HG02623 (cell line): ENCODE measurements around the gene KRTDAP.

ENCODE experiments used
- ATAC-seq: cut with Tn5 transposase; IDR thresholded peaks from one replicate; pipeline ENCODE4 v1.9.1; 2021; ENCODE audit warnings: moderate library complexity; ENCODE audit not compliant: unreplicated experiment

KRTDAP gene, protein sequence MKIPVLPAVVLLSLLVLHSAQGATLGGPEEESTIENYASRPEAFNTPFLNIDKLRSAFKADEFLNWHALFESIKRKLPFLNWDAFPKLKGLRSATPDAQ

DNA sequence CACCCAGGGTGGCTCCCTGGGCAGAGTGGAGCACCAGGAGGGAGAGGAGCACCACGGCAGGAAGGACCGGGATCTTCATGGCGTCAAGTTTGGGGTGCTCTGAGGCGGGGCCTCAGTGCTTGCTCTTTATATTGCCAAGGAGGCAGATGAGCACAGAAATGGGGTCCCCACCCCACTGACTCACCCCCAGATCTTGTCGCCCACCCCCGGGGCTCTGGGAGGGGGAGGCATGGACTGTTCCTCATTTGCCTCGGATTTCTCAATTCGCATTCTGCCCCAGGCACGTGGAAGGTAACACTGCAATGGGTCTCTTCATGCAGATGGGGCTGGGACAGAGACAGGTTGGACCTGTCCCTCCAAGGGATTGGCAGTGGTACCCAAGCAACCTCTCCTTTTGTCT is at the start of gene KRTDAP:
TSS of gene KRTDAP (minus strand) at position 101 of the 400 bp plus-strand sequence. CDS start at position 79, 22 bp downstream.
- no peak for ATAC-seq

DNA sequence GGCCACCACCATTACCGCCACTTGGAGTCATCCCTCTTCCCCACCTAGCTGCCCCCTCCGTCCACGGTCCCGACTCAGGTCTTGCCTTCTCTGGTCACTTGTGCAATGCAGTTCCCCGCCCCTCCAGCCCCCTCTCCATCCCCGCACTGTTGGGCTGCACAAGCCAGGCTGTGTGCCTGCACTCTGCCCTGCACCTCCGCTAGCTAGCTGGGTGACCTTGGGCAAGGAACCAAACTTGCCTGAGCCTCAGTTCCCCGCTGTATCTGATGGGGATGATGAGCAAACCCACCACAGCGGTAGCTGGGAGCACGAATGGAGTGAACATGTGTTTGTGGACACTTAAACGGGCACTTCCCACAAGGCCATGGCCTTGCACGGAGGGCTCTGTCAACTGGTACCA is 49.6 kb upstream of the KRTDAP start:
- ATAC-seq: no peak

DNA sequence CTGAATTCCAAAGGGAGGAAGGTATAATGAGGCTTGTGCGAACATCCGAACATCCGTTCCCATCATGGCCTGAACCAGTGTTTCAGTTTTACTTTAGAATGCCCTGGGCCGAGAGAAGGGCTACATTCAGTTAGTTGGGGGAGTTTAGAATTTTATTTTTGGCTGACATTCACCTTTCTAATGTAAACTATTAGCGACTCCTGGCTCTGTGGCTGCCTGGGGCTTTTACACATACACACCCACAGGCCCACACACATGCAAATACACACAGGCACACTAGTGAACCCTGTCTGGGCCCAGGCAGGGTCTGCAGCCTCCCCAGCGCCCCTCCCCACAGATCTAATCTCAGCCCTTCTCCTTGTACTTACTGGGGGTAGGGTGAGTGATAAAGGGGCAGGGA is 49.0 kb upstream of the KRTDAP start:
- ATAC-seq: no peak

DNA sequence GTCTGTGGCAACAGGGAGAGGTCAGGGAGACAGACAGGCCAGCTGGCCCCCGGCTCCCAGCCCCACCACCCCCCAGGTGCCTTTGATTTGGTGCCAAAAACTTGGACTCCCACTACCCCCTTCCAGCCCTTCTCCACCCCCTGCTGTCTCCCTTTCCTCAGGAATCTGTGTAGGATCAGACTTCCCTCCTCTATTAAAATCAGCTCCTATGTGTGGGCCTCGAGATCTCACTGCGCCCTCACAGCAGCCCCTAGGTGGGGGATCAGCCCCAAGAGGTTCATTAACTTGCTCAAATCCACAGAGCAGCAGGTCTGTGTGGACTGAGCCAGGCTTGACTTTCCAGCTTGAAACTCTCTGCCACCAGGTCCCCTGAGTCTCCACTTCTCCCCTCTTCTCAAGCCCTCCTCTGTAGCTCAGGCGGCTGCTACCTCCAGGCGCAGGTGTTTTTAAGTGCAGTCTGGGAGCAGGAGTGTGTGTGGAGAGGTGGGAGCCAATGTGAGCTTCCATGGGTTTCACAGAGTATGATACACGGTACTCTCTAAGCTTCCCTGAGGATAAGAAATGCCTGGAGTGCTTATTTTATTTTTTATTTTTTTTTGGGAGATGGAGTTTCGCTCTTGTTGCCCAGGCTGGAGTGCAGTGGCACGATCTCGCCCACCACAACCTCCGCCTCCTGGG is 44.7 kb upstream of the KRTDAP start:
- no peak for ATAC-seq

DNA sequence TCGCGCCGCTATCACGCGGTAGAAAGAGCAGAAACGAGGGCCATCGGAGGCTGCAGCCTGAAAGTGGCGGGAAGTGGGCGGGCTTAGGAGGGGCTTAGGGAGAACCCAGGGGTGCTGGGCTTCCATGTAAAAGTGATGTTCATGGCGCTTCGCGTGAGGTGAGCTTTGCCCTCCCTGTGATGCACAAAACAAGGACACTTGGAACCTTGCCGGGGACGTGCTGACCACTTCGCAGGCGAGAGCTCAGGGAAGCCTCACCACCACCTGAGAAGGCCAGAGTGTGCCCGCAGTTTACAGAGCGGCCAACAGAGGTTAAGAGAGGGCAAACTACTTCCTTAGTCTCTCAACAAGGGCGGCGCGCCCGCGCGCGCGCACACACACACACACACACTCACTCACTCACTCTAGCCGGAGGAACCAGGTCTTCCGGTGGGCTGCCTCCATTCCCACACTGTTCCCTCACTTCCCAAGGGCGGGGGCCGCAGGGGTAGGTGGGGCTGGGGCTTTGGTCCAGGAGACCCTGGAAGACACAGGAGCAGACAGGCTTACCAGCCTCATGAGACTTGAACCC is 43.6 kb upstream of the KRTDAP start:
- no peak for ATAC-seq

DNA sequence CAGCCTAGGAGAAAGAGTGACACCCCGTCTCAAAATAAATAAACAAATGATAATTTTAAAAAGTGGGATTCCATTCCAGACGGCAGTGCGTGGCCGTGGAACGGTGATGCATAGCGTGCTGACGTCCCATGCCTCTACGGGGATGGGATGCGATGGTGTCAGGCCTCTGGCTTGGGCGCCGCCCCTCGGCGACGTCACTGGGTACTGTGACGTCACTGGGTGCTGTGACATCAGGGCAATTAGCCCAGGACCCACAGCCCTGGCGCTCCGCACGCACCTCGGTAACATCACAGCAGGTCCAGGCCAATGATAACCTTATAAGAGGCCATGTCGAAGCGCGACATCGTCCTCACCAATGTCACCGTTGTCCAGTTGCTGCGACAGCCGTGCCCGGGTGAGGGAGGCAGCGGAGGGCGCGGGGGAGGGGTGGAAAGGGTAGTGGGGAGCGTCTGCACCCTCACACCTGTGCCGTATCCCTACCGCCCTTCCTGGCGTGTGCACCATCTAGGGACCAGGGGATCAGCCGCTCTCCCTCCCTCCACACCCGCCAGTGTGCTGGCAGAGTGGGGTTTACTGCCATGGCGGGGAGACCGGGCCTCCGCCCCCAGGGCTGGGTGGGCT is 43.0 kb upstream of the KRTDAP start, which contains the start of gene GAPDHS:
TSS of gene GAPDHS (plus strand) at position 256 of the 621 bp plus-strand sequence. CDS start at position 328, 72 bp downstream.
- no peak for ATAC-seq

DNA sequence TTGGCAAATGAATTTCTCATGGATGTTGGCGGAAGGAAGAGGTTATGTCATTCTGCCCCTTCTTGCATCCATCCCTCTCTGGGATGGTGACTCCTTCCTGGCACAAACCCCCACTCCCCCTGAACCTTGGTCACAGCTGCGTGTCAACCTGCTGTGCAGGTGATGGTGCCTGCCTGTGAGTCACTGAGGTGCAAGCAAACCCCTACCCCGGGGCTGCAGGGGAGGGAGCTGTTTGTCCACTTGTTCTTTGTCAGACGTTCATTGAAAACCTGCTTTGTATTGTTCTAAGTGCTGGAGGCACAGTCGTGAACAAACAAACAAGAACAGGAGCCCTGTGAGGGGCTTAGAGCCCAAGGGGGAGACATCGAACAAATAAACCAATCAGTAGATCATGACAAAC is 41.0 kb upstream of the KRTDAP start:
- ATAC-seq: no peak

DNA sequence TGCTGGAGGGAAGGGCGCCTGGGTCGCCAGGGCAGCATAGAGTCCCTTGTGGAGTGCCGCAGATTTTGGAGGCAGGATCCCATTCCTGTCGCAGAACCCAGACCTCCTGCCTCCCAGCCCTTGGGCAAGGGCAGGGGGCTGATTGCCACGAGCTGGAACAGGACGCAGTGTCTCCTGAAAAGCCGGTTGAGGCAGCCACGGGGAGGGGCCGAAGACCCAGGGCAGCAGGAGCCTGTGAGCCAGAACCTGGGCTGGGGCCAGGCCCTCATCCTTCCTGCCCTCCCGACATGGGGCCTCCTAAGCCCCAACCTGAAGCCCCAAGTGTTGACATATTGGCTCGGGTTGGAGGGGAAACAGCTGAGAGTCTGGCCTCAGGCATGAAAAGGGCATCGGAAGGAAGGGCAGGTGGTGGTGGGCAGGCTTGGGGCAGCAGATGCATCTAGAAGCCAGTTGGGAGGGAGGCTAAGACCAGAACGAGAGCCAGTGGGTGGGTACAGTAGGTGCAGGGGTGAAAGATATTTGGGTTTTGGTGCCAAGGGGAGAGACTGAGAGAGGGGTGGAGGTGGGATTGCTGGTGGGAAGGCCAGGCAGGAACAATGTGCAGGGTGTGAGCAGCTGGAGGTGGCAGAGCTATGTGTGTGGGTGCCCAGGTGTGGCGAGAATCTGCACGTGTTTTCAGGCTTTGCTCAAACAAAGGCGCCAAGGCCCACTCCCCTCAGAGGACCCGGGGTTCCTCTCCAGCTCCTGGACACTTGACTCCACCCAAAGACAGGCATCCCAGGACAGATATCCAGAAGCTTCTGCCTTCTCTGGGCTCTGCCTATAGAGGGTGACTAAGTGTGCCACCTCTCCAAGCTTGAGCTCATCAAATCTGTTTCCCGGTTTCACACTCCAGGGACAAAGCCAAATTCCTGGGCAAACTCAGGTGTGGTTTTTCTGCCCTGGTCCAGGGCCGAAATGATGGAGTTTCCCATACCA is 39.3 kb upstream of the KRTDAP start:
- no peak for ATAC-seq

DNA sequence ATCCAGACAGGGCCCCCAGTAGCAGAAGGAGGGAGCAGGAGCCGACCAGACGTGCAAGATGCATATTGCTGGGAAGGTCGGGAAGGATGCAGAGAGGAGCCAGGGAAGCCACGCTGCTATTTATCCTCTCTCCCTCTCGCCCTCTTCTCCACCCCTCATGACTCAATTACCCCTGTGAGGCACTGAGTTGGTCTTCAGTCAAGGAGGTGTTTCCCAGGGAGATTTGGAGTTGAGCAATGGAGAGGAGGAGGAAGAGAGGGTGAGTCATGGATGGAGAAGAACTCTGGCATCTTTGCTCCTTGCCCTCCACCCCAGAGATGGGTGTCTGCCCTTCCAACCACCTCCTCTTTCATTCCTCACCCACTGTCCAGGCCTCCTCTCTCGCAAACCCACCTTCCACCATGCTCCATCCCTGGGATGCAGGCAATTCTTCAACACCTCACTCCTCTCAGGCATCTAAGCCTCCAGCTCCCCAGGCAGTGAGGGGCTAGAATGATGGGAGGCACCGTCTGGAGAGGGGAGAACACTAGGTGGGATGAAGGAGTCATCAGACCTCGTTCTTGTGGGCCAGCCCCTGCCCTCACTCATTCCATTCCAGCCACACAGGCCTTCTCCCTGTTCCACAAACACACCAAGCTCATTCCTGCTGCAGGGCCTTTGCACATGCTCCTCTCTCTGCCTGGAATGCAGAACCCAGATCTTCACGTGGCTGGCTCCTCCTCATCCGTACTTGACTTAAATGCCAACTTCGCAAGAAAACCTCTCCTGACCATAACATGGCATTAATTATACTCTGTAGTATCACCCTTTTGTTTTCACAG is 38.2 kb upstream of the KRTDAP start, which contains the start of gene SBSN:
TSS of gene SBSN (minus strand) at position 94 of the 821 bp plus-strand sequence. CDS start at position 64, 30 bp downstream.
- no peak for ATAC-seq

DNA sequence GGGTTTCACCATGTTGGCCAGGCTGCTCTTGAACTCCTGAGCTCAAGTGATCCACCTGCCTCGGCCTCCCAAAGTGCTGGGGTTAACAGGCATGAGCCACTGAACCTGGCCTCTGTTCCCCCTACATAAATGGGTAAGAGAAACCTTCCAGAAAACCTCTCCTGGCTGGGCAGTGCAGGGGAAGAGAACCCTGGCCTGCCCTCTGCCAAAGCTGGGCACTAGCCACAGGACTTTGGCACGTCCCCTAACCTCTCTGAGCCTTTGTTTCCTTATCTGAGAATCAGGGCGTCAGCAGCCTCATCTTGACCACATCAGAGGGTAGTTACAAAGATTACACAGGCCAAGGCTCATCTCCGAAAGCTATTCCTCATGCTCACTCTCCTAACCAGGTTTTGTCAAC is 35.6 kb upstream of the KRTDAP start:
- ATAC-seq: no peak

DNA sequence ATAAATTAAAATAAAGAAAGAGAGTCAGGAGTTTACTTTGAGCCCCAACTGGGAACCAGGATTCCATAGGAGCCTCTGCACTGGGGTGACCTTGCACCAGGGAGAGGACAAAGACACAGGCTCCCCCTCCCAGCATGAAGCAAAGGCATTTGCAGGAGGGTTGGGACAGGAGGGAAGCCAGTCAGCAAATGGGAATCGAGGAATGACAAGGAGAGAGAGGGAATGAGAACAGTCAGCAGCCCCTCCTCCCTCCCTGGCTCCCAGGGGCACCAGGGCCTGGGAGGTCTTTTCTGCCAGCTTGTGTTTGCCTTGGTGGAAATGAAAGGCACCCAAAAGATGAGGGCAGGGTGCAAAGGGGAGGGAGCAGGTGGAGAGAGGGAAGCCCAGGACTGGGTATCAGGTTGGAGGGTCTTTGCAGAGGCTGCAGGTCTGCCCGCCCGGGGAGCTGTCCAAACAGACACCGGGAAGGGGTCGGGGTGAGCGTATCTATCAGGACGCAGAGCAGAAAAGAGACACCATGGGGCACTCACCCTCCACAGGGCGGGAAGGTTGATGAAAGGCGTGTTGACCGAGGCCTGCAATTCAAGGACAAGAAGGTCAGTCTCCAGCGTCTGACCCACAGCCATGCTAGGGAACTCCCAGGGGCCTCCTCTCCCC is 34.0 kb upstream of the KRTDAP start:
- ATAC-seq: no peak

DNA sequence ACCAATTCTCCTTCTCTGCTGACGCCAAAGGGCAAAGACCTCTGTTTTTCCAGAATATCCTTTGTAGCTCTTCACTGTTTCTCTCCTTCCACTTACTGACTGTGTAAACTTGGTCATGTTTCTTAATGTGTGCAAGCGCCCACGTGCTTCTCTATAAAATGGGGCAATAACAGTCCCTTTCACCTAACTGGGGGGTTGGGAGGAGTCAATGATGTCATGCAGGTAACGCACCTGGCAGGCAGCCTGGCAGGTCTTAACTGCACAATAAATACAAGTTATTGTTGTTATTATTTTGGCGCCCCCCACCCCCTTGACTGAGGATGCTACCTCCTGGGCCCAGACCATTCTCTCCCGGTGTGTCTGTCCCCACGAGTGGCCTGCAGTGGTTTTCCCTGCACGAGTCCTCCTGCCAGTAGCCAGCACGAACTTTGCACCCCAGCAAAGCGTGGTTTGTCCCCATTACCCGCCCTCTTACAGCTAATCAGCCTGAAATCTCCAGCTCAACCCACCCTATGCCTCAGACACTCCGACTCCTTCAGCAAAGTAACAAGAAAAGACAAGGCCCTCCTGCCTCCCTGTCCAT is 32.6 kb upstream of the KRTDAP start:
- no peak for ATAC-seq

DNA sequence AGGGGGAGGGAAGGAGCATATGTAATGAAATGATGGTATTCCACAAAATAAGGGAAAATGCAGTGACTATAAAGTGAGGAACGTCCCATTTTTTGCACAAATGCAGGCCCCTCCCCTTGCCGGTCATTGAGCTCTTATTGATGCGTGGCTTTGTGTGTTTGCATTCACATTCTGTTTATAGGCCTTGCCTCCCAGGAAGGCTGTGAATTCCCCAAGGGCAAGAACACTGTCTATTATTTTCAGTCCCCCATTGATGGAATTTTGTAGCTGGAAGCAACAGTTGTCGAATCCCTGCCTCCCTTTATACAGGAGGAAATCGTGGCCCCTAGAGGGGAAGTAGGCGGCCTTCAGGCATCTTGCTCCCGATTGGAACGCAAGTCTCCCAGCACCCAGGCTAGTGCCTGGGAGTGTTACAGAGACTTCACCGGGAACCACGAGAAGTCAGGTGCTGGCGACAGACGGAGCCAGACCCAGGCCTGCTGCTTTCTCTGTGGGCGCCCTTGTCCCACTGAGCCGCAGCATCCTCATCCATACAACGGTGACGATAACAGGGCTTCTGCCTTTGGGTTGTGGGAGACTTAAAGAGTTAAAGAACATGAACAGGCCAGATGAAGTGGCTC is 31.0 kb upstream of the KRTDAP start:
- ATAC-seq: no peak

DNA sequence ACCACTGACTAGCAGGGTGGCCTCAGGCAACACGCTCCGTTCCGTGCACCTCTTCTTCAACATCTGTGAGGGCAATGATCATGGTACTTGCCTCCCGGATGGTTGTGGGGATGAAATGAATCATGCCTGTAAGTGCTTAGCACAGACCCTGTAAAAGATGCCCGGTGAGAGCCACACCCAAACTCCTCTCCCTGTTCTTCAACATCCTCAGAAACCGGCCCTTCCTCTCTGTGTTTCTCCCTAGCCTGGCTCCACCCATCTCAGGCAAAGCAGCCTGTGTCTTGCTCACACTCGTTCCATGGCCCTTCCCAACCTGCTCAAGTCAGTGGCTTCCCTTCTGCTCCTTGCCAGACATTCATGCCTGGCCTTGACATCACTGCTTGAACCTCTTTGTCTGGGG is 29.0 kb upstream of the KRTDAP start:
- no peak for ATAC-seq

DNA sequence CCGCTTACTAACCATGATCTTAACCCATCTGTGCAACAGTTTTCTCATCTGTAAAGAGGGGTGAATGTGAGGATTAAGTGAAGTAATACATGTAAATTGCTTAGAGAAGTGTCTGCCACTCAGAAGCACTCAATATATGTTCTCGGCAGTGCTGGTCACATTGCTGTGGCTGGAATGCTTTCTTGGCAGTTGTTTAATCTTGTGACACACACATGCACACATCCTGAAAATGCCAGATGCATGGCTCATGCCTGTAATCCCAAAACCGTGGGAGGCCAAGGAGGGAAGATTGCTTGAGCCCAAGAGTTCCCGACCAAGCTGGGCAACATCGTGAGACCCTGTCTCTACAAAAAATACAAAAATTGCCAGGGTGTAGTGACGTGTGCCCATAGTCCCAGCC is 28.0 kb upstream of the KRTDAP start:
- no peak for ATAC-seq

DNA sequence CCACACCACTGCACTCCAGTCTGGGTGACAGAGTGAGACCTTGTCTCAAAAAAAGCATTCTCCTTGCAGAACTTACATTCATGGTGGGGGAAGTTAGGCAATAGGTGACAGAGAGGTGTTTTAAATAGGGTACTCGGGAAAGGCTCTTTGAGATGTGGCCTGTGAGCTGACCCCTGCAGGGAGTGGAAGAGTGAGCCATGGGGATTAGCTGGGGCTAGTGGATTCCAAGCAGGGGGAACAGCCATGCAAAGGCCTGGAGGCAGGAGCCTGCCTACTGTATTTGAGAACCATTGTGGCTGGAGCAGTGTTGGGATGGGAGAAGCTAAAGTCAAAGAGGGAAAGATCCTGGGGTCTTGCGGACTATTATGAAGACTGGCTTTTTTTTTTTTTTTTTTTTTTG is 27.1 kb upstream of the KRTDAP start:
- ATAC-seq: no peak

DNA sequence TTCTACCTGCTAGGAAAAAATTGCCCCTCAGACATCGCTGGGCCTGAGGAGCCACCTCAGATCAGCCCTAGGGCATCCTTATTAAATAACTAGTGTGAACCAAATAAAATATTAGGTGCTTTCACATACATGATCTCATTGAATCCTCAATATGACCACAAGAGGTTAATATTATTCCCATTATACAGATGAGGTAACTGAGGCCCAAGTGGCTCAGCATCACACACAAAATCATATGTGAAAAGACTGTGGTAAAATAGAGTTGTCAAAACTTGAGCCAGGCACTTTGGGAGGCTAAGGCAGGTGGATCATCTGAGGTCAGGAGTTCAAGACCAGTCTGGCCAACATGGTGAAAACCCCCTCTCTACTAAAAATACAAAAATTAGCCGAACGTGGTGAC is 26.0 kb upstream of the KRTDAP start:
- no peak for ATAC-seq

DNA sequence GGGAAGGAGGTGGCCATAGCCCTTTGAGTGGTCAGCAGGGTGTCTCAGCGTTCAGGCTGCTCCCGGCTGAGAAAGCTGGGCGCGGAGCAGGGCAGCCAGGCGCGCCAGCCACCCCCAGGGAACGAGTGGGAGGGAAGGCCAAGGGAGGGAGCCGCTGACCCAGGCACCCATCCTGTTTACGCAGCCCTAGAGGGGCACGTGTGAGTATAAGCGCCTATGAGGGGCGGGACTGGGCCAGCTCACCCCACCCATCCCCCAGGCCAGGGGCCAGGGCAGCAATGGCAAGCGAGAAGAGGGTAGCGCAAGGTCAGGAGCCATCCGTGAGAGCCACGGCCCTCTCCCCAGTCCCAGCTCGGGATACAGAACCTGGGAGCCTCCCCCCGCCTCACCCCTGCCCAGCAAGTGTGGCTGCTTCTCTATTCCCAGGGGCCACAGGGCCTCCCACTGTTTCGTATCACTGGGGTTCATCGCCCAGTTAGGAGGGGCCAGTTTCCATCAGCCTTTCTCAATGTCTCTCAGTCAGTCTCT is 24.1 kb upstream of the KRTDAP start:
- ATAC-seq: no peak
